Kidney (tissue), 14 donors: ENCODE results near the gene CEP120. TPM values are rescaled to one million over a fixed set of nuclear protein-coding genes. Genes with fewer than 3 reads are reported as not detected.

Source experiments
- DNase-seq, 5 donors: peaks; one replicate each; pipeline ENCODE4 v3.0.0-alpha.2; 2013 to 2020
- FAIRE-seq: peaks from 2 replicates; lab custom pipeline; 2012; peaks lifted over from hg19 to GRCh38; lab: Jason Lieb, UNC
- H3K27ac ChIP-seq, 2 donors: one replicate each; pipeline ENCODE4 v1.7.0; 2013; ENCODE audit warnings: low read depth in 2 of 2, low read length in 2 of 2, inconsistent platforms in 1 of 2
- H3K27me3 ChIP-seq: one replicate; pipeline ENCODE4 v1.7.1; 2013; ENCODE audit warnings: low read length, inconsistent platforms; ENCODE audit not compliant: control insufficient read depth, insufficient read depth
- H3K36me3 ChIP-seq, 3 donors: one replicate each; pipeline versions ENCODE4 v1.7.0 to v1.7.1; 2013; ENCODE audit warnings: low read length in 3 of 3, control low read depth in 1 of 3, inconsistent platforms in 1 of 3; ENCODE audit not compliant: insufficient read depth in 3 of 3, control insufficient read depth in 2 of 3
- H3K4me1 ChIP-seq, 3 donors: one replicate each; pipeline versions ENCODE4 v1.7.0 to v1.7.1; 2013; ENCODE audit warnings: low read length in 3 of 3, inconsistent platforms in 1 of 3, low read depth in 1 of 3; ENCODE audit not compliant: control insufficient read depth in 2 of 3, insufficient read depth in 2 of 3
- H3K4me3 ChIP-seq, 3 donors: one replicate each; pipeline versions ENCODE4 v1.7.0 to v1.8.1; 2013; ENCODE audit warnings: low read length in 3 of 3, control low read depth in 1 of 3, inconsistent platforms in 1 of 3
- H3K9ac ChIP-seq, 3 donors: one replicate each; pipeline versions ENCODE4 v1.7.0 to v1.7.1; 2013; ENCODE audit warnings: low read length in 3 of 3, control low read depth in 1 of 3, inconsistent platforms in 1 of 3
- H3K9me3 ChIP-seq, 3 donors: one replicate each; pipeline versions ENCODE4 v1.7.0 to v1.7.1; 2013; ENCODE audit warnings: low read length in 3 of 3, control low read depth in 1 of 3, inconsistent platforms in 1 of 3; ENCODE audit not compliant: control insufficient read depth in 2 of 3, insufficient read depth in 1 of 3
- CTCF ChIP-seq: IDR thresholded peaks from 3 replicates; pipeline ENCODE4 v1.5.1; 2012; ENCODE audit warnings: mild to moderate bottlenecking, moderate library complexity, borderline replicate concordance; ENCODE audit not compliant: insufficient read depth; ENCODE audit errors: extremely low read depth
- intact Hi-C: fragments of 100-400 bp; cut with DNase I; formaldehyde crosslinking; loops from one replicate; pipeline ENCODE4 v1.11.1; 2022
- polyA plus RNA-seq: library from polyadenylated mRNA; stranded (reverse); fragments of 350-450 nt; fragmentation: Illumina TruSeq; extraction: RNeasy Lipid Tissue Mini Kit (QIAGEN cat#74804); gene quantifications from one replicate; pipeline ENCODE4 v1.2.3, GENCODE V29; 2014; ENCODE audit warnings: low read depth, low replicate concordance; ENCODE audit not compliant: insufficient read depth
- total RNA-seq: library from RNA; stranded (reverse); fragmentation: NEBNext Ultra II Directional; extraction: Animal tissue kit (Norgen Biotek cat#: 25700); gene quantifications from one replicate; pipeline ENCODE4 v1.2.1, GENCODE V29; 2021
- donor health status: control.
- donor health status: control.
- donor health status: control.
- donor health status: control.
- donor health status: control.
- donor health status: DM: yes; HTN: yes; CAD: no.
- donor health status: Normal renal cell carcinoma (clear cell type).

Gene CEP120
- total and polyA plus RNA-seq, 2 donors from 2014 or later, result 4.6 to 22.1 TPM

DNA sequence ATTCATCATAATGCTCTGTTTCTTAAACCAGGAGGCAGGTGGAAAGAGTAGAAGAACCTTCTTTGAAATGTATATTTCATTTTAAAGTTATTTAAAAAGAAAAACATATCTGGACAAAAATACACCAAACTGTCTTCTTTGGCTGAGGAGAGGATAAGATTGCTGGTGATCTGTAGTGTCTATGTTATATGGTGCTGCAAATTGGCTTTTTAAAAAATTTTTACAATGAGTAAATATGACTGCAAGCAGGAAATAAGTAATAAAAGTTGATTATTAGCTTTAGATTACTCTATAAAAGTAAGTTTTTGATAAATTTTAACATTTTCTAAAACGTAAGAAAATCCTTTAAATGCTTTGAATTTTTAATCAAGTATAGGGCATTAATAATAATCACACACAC is 64.9 kb downstream of the CEP120 start:
- H3K9me3 ChIP-seq, result no peaks in the 10 kb centered on the region
- intact Hi-C loops, result no loop called here
- no peaks in the 10 kb centered on the region for H3K36me3 ChIP-seq
- no peak overlapping the region for H3K27ac ChIP-seq
- DNase-seq, result no peak
- H3K9ac ChIP-seq, result no peak overlapping the region
- no peak for FAIRE-seq
- no peaks in the 10 kb centered on the region for H3K4me1 ChIP-seq
- no peak overlapping the region for H3K4me3 ChIP-seq
- TF ChIP-seq CTCF, result no peak
- no peaks in the 10 kb centered on the region for H3K27me3 ChIP-seq

GRCh38 chr5:123351820-123352219 is 71.4 kb downstream of the CEP120 start:
- TF ChIP-seq CTCF, result no peak
- intact Hi-C loops, result no loop called here
- DNase-seq (no peak), FAIRE-seq (no peak)
- peaks cover 0 to 8% (median 0%) of the 10 kb centered on the region in 3 donors for H3K4me1 ChIP-seq
- H3K4me3 ChIP-seq, result no peak overlapping the region
- H3K27ac ChIP-seq, result no peak overlapping the region
- H3K36me3 ChIP-seq, result no peaks in the 10 kb centered on the region
- H3K9me3 ChIP-seq, result no peaks in the 10 kb centered on the region
- no peaks in the 10 kb centered on the region for H3K27me3 ChIP-seq
- no peak overlapping the region for H3K9ac ChIP-seq

DNA sequence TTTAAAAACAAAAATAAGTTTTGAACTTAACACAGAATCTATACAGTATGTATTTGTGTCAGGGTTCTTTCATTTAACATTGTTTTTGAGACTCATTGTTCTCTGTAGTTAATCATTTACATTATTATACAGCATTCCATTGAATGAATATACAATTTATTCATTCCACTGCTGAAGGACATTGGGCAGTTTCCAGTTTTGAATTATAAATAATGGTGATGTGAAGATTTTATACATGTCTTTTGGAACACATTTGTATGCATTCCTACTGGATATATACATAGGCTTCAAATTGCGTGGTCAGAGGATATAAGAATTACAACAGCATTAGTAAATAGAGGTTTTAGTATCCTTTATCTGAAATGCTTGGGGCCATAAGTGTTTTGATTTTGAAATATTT is 72.0 kb downstream of the CEP120 start:
- FAIRE-seq (no peak), DNase-seq (peak in 1 of 5 donors; percentile 10)
- no peak for TF ChIP-seq CTCF
- no peaks in the 10 kb centered on the region for H3K27me3 ChIP-seq
- peaks cover 0 to 8% (median 0%) of the 10 kb centered on the region in 3 donors for H3K4me1 ChIP-seq
- H3K4me3 ChIP-seq, result no peak overlapping the region
- intact Hi-C loops, result no loop called here
- H3K27ac ChIP-seq, result no peak overlapping the region
- no peak overlapping the region for H3K9ac ChIP-seq
- no peaks in the 10 kb centered on the region for H3K9me3 ChIP-seq
- no peaks in the 10 kb centered on the region for H3K36me3 ChIP-seq

DNA sequence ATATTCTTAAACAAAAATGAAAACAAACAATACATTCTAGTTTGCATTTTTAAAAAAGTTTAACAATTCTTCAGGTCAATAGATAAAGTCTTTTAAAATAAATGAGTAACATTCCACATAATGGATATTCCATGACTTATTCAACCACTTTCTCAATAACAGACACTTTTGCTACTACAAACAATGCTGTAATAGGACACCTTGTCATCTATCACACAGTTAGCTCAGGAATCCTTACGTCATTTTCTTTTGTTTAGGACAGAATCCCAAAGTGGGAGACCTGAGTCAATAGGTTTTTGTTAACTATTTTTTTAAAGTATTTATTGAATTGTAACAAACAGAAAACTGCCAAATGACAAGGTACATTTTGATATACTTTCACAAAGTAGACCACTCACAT is 72.5 kb downstream of the CEP120 start:
- DNase-seq (no peak), FAIRE-seq (no peak)
- Histone ChIP-seq H3K9me3 (no peaks in the 10 kb centered on the region), H3K4me1 (peaks cover 0 to 8% (median 0%) of the 10 kb centered on the region in 3 donors), H3K4me3 (no peak overlapping the region), H3K27me3 (no peaks in the 10 kb centered on the region), H3K9ac (no peak overlapping the region), H3K36me3 (no peaks in the 10 kb centered on the region), H3K27ac (no peak overlapping the region)
- no peak for TF ChIP-seq CTCF
- intact Hi-C loops, result no loop called here
